Stimulated activated CD8-positive, alpha-beta memory T cell treated with anti-CD3 and anti-CD28 coated beads, Interleukin-2, amount 100 ng/mL, for 48 hours (primary cell): Measurements from ENCODE around the gene CEP170.

ENCODE experiments used
- DNase-seq, 2 donors: peaks; one replicate each; pipeline ENCODE4 v3.0.0-alpha.2; 2020; ENCODE audit warnings: low read depth in 2 of 2

The CEP170 gene

GRCh38 chr1:243267914-243268653 lies 13.0 kb upstream of the CEP170 start:
- DNase-seq = no peak

GRCh38 chr1:243267471-243267880 lies 12.4 kb upstream of the CEP170 start:
- DNase-seq = no peak

GRCh38 chr1:243266231-243266630 lies 11.2 kb upstream of the CEP170 start:
- no peak for DNase-seq

- DNase-seq = no peak
These were observed 9.6 kb upstream of the CEP170 start for GRCh38 chr1:243264717-243265116.

GRCh38 chr1:243261390-243261789 lies 6.3 kb upstream of the CEP170 start:
- DNase-seq = no peak

- no peak for DNase-seq
These were observed 5.3 kb upstream of the CEP170 start for GRCh38 chr1:243260221-243260880.

- DNase-seq = no peak
These were observed 3.6 kb upstream of the CEP170 start for GRCh38 chr1:243258731-243259130.

GRCh38 chr1:243257189-243257588 lies 2.1 kb upstream of the CEP170 start:
- DNase-seq = no peak

GRCh38 chr1:243256590-243256989 lies 1.5 kb upstream of the CEP170 start:
- no peak for DNase-seq

- peak; percentile 79 to 92 for DNase-seq
These were observed 871 bp upstream of the CEP170 start, which contains the start of gene SDCCAG8 for GRCh38 chr1:243255791-243256512. TSS of gene SDCCAG8 (plus strand) at chr1:243256041. CDS start at chr1:243256174, 133 bp downstream.

GRCh38 chr1:243254233-243254926 lies 701 bp downstream of the CEP170 start:
- peak; percentile 51 to 54 for DNase-seq

- DNase-seq = no peak
These were observed 1.2 kb downstream of the CEP170 start for GRCh38 chr1:243253926-243254232.

- no peak for DNase-seq
These were observed 1.7 kb downstream of the CEP170 start for GRCh38 chr1:243253211-243253925.

GRCh38 chr1:243251539-243251938 lies 3.5 kb downstream of the CEP170 start:
- DNase-seq = no peak

- no peak for DNase-seq
These were observed 5.0 kb downstream of the CEP170 start for GRCh38 chr1:243250102-243250501.

- DNase-seq = no peak
These were observed 5.9 kb downstream of the CEP170 start for GRCh38 chr1:243249214-243249613.

GRCh38 chr1:243247901-243248300 lies 7.2 kb downstream of the CEP170 start:
- no peak for DNase-seq

GRCh38 chr1:243246916-243247315 lies 8.2 kb downstream of the CEP170 start:
- DNase-seq = no peak

- no peak for DNase-seq
These were observed 10.6 kb downstream of the CEP170 start for GRCh38 chr1:243244432-243244841.

GRCh38 chr1:243236604-243237252 lies 18.4 kb downstream of the CEP170 start:
- DNase-seq = no peak
